PFSK-1 (cell line): ENCODE results near the gene SURF2.

Source experiments
- FOXP2 ChIP-seq: optimal IDR thresholded peaks from 2 replicates; pipeline ENCODE3; 2011; ENCODE audit warnings: borderline replicate concordance, control low read depth, inconsistent platforms; ENCODE audit not compliant: insufficient read depth; ENCODE audit errors: extremely low read length, extremely low read depth
- POLR2AphosphoS5 ChIP-seq: IDR thresholded peaks from 2 replicates; pipeline ENCODE4 v1.6.1; 2012; ENCODE audit warnings: low read depth, mild to moderate bottlenecking, control low read depth, low read length, moderate library complexity
- SIN3A ChIP-seq: IDR thresholded peaks from 2 replicates; pipeline ENCODE4 v1.6.1; 2012; ENCODE audit warnings: mild to moderate bottlenecking, low read length, moderate library complexity, borderline replicate concordance; ENCODE audit not compliant: insufficient read depth
- TAF1 ChIP-seq: IDR thresholded peaks from 2 replicates; pipeline ENCODE4 v1.6.1; 2012; ENCODE audit warnings: low read length, control low read depth, borderline replicate concordance; ENCODE audit not compliant: insufficient read depth
- TF ChIP-seq, protein P1 (sequence below), 2 experiments: IDR thresholded peaks; 2 replicates each; pipeline versions ENCODE4 v1.6.1 to v1.8.0; 2011 to 2012; ENCODE audit warnings: low read depth in 2 of 2, low read length in 2 of 2, control low read depth in 1 of 2, inconsistent platforms in 1 of 2, mild to moderate bottlenecking in 1 of 2, moderate library complexity in 1 of 2; ENCODE audit not compliant: insufficient read depth in 1 of 2

The SURF2 gene

DNA sequence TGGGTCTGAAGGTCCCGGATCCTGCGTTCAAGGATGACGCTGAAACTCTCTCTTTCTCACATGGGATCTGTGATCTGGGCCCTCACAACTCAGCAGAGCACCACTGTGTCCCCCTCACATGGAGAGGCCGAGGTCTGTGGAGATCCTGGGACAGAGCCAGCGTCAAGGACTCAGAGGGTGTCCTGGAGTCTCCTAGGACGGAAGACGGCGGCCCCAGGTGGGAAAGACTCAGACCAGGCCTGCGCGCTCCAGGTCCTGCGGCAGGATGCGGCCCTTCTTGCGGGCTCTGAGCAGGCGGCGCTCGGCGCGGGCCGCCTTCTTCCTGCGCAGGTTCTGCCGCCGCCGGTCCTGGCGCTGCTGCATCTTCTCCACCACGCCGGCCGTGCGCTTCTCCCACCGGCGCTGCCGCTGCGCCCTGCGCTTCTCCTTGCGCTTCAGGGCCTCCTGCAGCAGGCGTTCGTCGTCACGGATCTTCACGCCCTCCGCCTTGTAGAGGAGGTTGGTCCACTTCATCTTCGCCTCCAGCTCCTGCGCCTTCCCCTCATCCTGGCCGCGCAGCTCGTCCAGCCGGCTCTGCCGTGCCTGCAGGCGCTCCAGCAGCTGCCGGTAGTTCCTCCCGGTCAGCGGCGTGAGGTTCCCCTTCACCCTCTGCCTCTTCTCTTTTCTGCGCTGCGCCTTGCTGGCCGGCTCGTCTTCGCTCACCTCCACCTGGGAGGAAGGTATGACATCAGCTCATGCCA lies 24.5 kb upstream of the SURF2 start:
- TF ChIP-seq FOXP2 = no peak
- TF ChIP-seq, protein P1, sequence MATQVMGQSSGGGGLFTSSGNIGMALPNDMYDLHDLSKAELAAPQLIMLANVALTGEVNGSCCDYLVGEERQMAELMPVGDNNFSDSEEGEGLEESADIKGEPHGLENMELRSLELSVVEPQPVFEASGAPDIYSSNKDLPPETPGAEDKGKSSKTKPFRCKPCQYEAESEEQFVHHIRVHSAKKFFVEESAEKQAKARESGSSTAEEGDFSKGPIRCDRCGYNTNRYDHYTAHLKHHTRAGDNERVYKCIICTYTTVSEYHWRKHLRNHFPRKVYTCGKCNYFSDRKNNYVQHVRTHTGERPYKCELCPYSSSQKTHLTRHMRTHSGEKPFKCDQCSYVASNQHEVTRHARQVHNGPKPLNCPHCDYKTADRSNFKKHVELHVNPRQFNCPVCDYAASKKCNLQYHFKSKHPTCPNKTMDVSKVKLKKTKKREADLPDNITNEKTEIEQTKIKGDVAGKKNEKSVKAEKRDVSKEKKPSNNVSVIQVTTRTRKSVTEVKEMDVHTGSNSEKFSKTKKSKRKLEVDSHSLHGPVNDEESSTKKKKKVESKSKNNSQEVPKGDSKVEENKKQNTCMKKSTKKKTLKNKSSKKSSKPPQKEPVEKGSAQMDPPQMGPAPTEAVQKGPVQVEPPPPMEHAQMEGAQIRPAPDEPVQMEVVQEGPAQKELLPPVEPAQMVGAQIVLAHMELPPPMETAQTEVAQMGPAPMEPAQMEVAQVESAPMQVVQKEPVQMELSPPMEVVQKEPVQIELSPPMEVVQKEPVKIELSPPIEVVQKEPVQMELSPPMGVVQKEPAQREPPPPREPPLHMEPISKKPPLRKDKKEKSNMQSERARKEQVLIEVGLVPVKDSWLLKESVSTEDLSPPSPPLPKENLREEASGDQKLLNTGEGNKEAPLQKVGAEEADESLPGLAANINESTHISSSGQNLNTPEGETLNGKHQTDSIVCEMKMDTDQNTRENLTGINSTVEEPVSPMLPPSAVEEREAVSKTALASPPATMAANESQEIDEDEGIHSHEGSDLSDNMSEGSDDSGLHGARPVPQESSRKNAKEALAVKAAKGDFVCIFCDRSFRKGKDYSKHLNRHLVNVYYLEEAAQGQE (IDR thresholded peaks at IDR 0.05; ENCODE audit: insufficient read depth in 1 of 2, low read depth in 2 of 2, low read length in 2 of 2) = no peak
- no peak for TF ChIP-seq POLR2AphosphoS5
- no peak for TF ChIP-seq SIN3A
- TF ChIP-seq TAF1 = no peak

DNA sequence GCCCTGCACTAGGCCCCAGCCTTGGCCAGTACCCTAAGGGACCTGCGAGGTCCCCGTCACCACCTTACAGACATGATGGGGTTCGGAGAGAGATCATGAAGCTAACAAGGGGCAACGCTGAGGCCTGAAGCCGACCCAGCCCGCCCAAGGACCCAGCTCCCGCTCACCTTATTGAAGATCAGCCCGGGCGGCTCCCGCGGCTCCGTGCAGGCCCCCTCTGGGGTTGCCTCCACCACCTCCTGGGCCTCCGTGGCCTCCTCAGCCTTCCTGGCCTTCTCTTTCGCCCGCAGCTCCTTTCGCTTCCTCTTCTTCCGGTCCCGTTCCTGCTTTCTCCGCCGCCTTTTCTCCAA lies 24.0 kb upstream of the SURF2 start:
- TF ChIP-seq, protein P1 (IDR thresholded peaks at IDR 0.05; ENCODE audit: insufficient read depth in 1 of 2, low read depth in 2 of 2, low read length in 2 of 2) = no peak
- no peak for TF ChIP-seq POLR2AphosphoS5
- no peak for TF ChIP-seq TAF1
- TF ChIP-seq SIN3A = no peak
- no peak for TF ChIP-seq FOXP2

DNA sequence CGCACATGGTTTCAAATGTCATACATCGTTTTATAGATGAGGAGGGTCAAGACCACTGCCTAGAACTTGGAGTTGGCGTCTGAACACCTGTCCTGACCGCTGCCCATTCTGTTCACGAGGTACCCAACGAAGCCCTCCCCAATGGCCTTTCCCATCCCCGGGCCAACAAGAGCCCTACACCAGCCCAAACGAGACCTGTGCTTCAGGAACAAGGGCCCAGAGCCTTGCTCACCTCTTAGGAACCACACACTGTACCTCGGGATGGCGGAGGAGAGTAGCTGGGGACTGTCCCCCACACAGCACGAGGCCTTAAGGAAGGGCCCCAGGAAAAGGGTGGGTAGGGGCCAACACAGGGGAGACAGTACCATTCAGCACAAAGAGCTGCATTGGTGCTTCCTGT lies 23.3 kb upstream of the SURF2 start:
- no peak for TF ChIP-seq TAF1
- TF ChIP-seq POLR2AphosphoS5 = no peak

DNA sequence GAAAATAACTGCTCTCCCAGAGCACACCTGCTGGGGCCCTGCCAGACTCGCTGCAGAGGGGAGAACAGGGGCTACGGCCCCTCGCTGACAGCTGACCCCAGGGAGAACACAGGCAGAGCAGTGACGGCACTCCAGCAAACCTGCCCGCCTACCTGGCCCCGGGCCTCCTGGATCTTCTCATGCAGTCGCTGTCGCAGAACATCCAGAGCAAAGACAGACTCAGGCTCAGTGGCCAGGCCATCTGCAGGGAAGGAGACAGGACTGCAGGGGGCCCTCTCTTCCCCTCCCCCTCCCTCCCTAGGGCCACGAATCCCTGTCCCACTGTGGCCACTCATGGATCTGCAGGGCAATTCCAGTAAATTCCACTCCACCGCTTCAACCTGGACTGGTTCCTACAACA lies 22.8 kb upstream of the SURF2 start:
- TF ChIP-seq, protein P1 (IDR thresholded peaks at IDR 0.05; ENCODE audit: insufficient read depth in 1 of 2, low read depth in 2 of 2, low read length in 2 of 2) = no peak
- TF ChIP-seq FOXP2 = no peak
- TF ChIP-seq TAF1 = no peak
- TF ChIP-seq SIN3A = no peak
- TF ChIP-seq POLR2AphosphoS5 = no peak

DNA sequence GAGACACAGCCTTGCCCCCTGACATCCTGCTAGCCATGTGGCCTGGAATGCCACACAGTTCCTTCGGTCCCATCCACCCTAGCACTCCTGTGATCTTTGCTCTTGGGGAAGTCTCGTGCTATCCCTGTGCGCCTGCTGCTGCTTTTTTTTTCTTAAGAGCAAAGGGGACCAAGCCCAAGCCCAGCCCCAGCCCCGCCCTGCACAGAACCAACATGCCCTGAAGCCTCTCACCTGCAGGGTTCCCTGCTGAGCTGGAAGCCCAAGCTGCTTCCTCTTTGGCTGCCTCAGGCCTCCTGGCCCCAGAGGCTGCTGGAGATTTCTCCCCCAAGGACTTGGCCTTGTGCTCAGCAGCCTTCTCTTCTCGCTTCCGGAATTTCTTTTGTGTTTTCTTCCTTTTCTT lies 22.2 kb upstream of the SURF2 start:
- no peak for TF ChIP-seq POLR2AphosphoS5
- no peak for TF ChIP-seq SIN3A
- TF ChIP-seq TAF1 = no peak
- no peak for TF ChIP-seq FOXP2
- TF ChIP-seq, protein P1 (IDR thresholded peaks at IDR 0.05; ENCODE audit: insufficient read depth in 1 of 2, low read depth in 2 of 2, low read length in 2 of 2) = no peak
